ENCODE results near the gene TRIM72. TPM values are rescaled to one million over a fixed set of nuclear protein-coding genes. Genes with fewer than 3 reads are reported as not detected.
"Not testable (repeated sequence)": the region's sequence is repeated elsewhere in the genome, so short reads cannot be mapped to it uniquely, and the experiment has no call there.

The TRIM72 gene
- total RNA-seq, 1 donor from 2014 or later, result 0.91 TPM

GRCh38 chr16:31243734-31244670 is 30.1 kb downstream of the TRIM72 start:
- no peaks in the 10 kb centered on the region for H3K9me3 ChIP-seq (replicated peaks)
- H3K27me3 ChIP-seq (ENCODE audit: low read depth), result peaks cover 64% of the 10 kb centered on the region
- H3K4me3 ChIP-seq, result no peak overlapping the region
- TF ChIP-seq CTCF (IDR thresholded peaks at IDR 0.05; ENCODE audit: borderline replicate concordance), result no peak
- no peak overlapping the region for H3K27ac ChIP-seq (replicated peaks)
- intact Hi-C loops (cut with micrococcal nuclease), result no loop called here
- no peaks in the 10 kb centered on the region for H3K36me3 ChIP-seq
- DNase-seq, result no peak
- no peaks in the 10 kb centered on the region for H3K4me1 ChIP-seq

- DNase-seq; H3K27ac ChIP-seq (replicated peaks); H3K9me3 ChIP-seq (replicated peaks); H3K4me3 ChIP-seq; H3K4me1 ChIP-seq; H3K36me3 ChIP-seq; intact Hi-C loops (cut with micrococcal nuclease): not testable (repeated sequence)
- peaks cover 75% of the 10 kb centered on the region for H3K27me3 ChIP-seq (ENCODE audit: low read depth)
These were observed 31.7 kb downstream of the TRIM72 start for GRCh38 chr16:31245598-31245997.

GRCh38 chr16:31246296-31246695 is 32.4 kb downstream of the TRIM72 start:
- Histone ChIP-seq H3K27ac (replicated peaks) (no peak overlapping the region), H3K36me3 (no peaks in the 10 kb centered on the region), H3K4me3 (no peak overlapping the region), H3K4me1 (no peaks in the 10 kb centered on the region), H3K9me3 (replicated peaks) (no peaks in the 10 kb centered on the region), H3K27me3 (ENCODE audit: low read depth) (peaks cover 72% of the 10 kb centered on the region)
- no peak for DNase-seq
- TF ChIP-seq CTCF (IDR thresholded peaks at IDR 0.05; ENCODE audit: borderline replicate concordance), result no peak
- intact Hi-C loops (cut with micrococcal nuclease), result no loop called here

- H3K4me3 ChIP-seq, result no peak overlapping the region
- intact Hi-C loops (cut with micrococcal nuclease), result no loop called here
- no peaks in the 10 kb centered on the region for H3K4me1 ChIP-seq
- DNase-seq, result no peak
- H3K27ac ChIP-seq (replicated peaks), result no peak overlapping the region
- H3K27me3 ChIP-seq (ENCODE audit: low read depth), result peaks cover 67% of the 10 kb centered on the region
- no peaks in the 10 kb centered on the region for H3K36me3 ChIP-seq
- no peaks in the 10 kb centered on the region for H3K9me3 ChIP-seq (replicated peaks)
- no peak for TF ChIP-seq CTCF (IDR thresholded peaks at IDR 0.05; ENCODE audit: borderline replicate concordance)
These were observed 34.4 kb downstream of the TRIM72 start for GRCh38 chr16:31248344-31248743.

- intact Hi-C loops (cut with micrococcal nuclease), result no loop called here
- H3K4me3 ChIP-seq, result no peak overlapping the region
- H3K36me3 ChIP-seq, result no peaks in the 10 kb centered on the region
- TF ChIP-seq CTCF (IDR thresholded peaks at IDR 0.05; ENCODE audit: borderline replicate concordance), result no peak
- H3K27ac ChIP-seq (replicated peaks), result no peak overlapping the region
- H3K27me3 ChIP-seq (ENCODE audit: low read depth), result peaks cover 60% of the 10 kb centered on the region
- H3K4me1 ChIP-seq, result no peaks in the 10 kb centered on the region
- H3K9me3 ChIP-seq (replicated peaks), result no peaks in the 10 kb centered on the region
- DNase-seq, result no peak
These were observed 37.0 kb downstream of the TRIM72 start for GRCh38 chr16:31250782-31251384.

GRCh38 chr16:31251435-31251834 is 37.5 kb downstream of the TRIM72 start:
- DNase-seq, result no peak
- Histone ChIP-seq H3K4me1 (no peaks in the 10 kb centered on the region), H3K27me3 (ENCODE audit: low read depth) (peaks cover 60% of the 10 kb centered on the region), H3K4me3 (no peak overlapping the region), H3K27ac (replicated peaks) (no peak overlapping the region), H3K36me3 (no peaks in the 10 kb centered on the region), H3K9me3 (replicated peaks) (no peaks in the 10 kb centered on the region)
- intact Hi-C loops (cut with micrococcal nuclease), result no loop called here
- no peak for TF ChIP-seq CTCF (IDR thresholded peaks at IDR 0.05; ENCODE audit: borderline replicate concordance)
